ENCODE measurements around the gene BANF1.
"Not testable (repeated sequence)": the region's sequence is repeated elsewhere in the genome, so short reads cannot be mapped to it uniquely, and the experiment has no call there.

Gene BANF1

GRCh38 chr11:66011239-66011784 is 9.0 kb downstream of the BANF1 start:
- DNase-seq (ENCODE audit: low spot score), result peak; percentile 65

- no peak for DNase-seq (ENCODE audit: low spot score)
Observed at GRCh38 chr11:66011785-66012303, 9.5 kb downstream of the BANF1 start, which contains the start of gene CST6. CST6 (plus strand) TSS chr11:66012008; CDS start chr11:66012045, 37 bp downstream.

- no peak for DNase-seq (ENCODE audit: low spot score)
Observed at GRCh38 chr11:66012371-66012945, 10.2 kb downstream of the BANF1 start.

- DNase-seq (ENCODE audit: low spot score), result no peak
Observed at GRCh38 chr11:66012946-66013761, 10.9 kb downstream of the BANF1 start.

GRCh38 chr11:66013762-66014100 is 11.4 kb downstream of the BANF1 start:
- no peak for DNase-seq (ENCODE audit: low spot score)

GRCh38 chr11:66014804-66015453 is 12.6 kb downstream of the BANF1 start:
- no peak for DNase-seq (ENCODE audit: low spot score)

- peak; percentile 69 for DNase-seq (ENCODE audit: low spot score)
Observed at GRCh38 chr11:66015454-66015881, 13.2 kb downstream of the BANF1 start.

- DNase-seq (ENCODE audit: low spot score), result no peak
Observed at GRCh38 chr11:66015936-66016792, 13.9 kb downstream of the BANF1 start.

GRCh38 chr11:66016793-66017177 is 14.5 kb downstream of the BANF1 start:
- no peak for DNase-seq (ENCODE audit: low spot score)

- no peak for DNase-seq (ENCODE audit: low spot score)
Observed at GRCh38 chr11:66017321-66017720, 15.0 kb downstream of the BANF1 start.

GRCh38 chr11:66020212-66020611 is 17.9 kb downstream of the BANF1 start:
- DNase-seq (ENCODE audit: low spot score), result no peak

GRCh38 chr11:66020618-66021357 is 18.5 kb downstream of the BANF1 start:
- DNase-seq (ENCODE audit: low spot score), result peak; percentile 95

- peak; percentile 87 for DNase-seq (ENCODE audit: low spot score)
Observed at GRCh38 chr11:66022401-66023185, 20.3 kb downstream of the BANF1 start.

GRCh38 chr11:66023186-66023440 is 20.8 kb downstream of the BANF1 start:
- not testable (repeated sequence) for DNase-seq (ENCODE audit: low spot score)

GRCh38 chr11:66026017-66026529 is 23.8 kb downstream of the BANF1 start, which contains the start of gene CATSPER1:
CATSPER1 (minus strand) TSS chr11:66026479; CDS start chr11:66026379, 100 bp downstream.
- no peak for DNase-seq (ENCODE audit: low spot score)

- no peak for DNase-seq (ENCODE audit: low spot score)
Observed at GRCh38 chr11:66032957-66033735, 30.8 kb downstream of the BANF1 start.

- no peak for DNase-seq (ENCODE audit: low spot score)
Observed at GRCh38 chr11:66035653-66036333, 33.5 kb downstream of the BANF1 start.

GRCh38 chr11:66036334-66036710 is 34.0 kb downstream of the BANF1 start:
- no peak for DNase-seq (ENCODE audit: low spot score)

- DNase-seq (ENCODE audit: low spot score), result no peak
Observed at GRCh38 chr11:66037327-66037726, 35.0 kb downstream of the BANF1 start.
